A549 (cell line): ENCODE measurements around the gene NIM1K. TPM values are rescaled to one million over a fixed set of nuclear protein-coding genes. Genes with fewer than 3 reads are reported as not detected.

ENCODE experiments used
- ATAC-seq, 2 experiments: fragments of 200-7000 bp in 1 of 2; fragments of >200 bp in 1 of 2; cut with Nextera tagmentation in 1 of 2; cut with Tn5 transposase in 1 of 2; 3 replicates each; pipeline versions ENCODE4 v1.8.0 to v1.9.1; 2018 to 2020; ENCODE audit warnings: mild to moderate bottlenecking in 1 of 2, moderate library complexity in 1 of 2
- CTCF ChIA-PET: fragments of 300-600 bp; sonication (Branson Sonifier 250); formaldehyde crosslinking; extraction: SDS; loops from one replicate; lab custom pipeline; 2021; ENCODE audit warnings: antibody characterized with exemption, inconsistent platforms; lab: Yijun Ruan, JAX
- POLR2A ChIA-PET: fragments of 350-600 bp; formaldehyde crosslinking; extraction: SDS; loops from one replicate; lab custom pipeline; 2021; ENCODE audit warnings: antibody characterized with exemption, inconsistent platforms; lab: Yijun Ruan, JAX
- DNase-seq, 2 experiments: peaks; one replicate each; pipeline versions ENCODE4 v3.0.0 to v3.0.0-alpha.2; 2011 to 2016; ENCODE audit warnings: low read depth in 1 of 2, low spot score in 1 of 2
- FAIRE-seq: peaks from 2 replicates; lab custom pipeline; 2011; peaks lifted over from hg19 to GRCh38; lab: Jason Lieb, UNC
- H3K27ac ChIP-seq, 2 experiments: fragments of >200 bp; sonication (Bioruptor Twin); formaldehyde crosslinking; 3 replicates each; pipeline ENCODE4 v1.5.1; 2016 to 2017
- H3K4me1 ChIP-seq: fragments of >200 bp; sonication (Bioruptor Twin); formaldehyde crosslinking; 3 replicates; pipeline ENCODE4 v1.6.1; 2016
- H3K4me2 ChIP-seq: fragments of >200 bp; sonication (Bioruptor Twin); formaldehyde crosslinking; 3 replicates; pipeline ENCODE4 v1.6.1; 2016
- H3K4me3 ChIP-seq: fragments of >200 bp; sonication (Bioruptor Twin); formaldehyde crosslinking; 3 replicates; pipeline ENCODE4 v1.5.1; 2016
- H3K9me3 ChIP-seq: fragments of >200 bp; sonication (Bioruptor Twin); formaldehyde crosslinking; 3 replicates; pipeline ENCODE4 v1.6.1; 2016
- BHLHE40 ChIP-seq: IDR thresholded peaks from 2 replicates; pipeline ENCODE4 v1.6.1; 2012; ENCODE audit warnings: low read depth, low read length, inconsistent platforms
- CBX8 ChIP-seq: fragments of 200-600 bp; sonication (generic); IDR thresholded peaks from 2 replicates; pipeline ENCODE4 v1.6.1; 2016
- EHF ChIP-seq: fragments of 250-450 bp; sonication (Bioruptor Pico); IDR thresholded peaks from 2 replicates; pipeline ENCODE4 v1.5.0; 2020; ENCODE audit warnings: mild to moderate bottlenecking
- ESRRA ChIP-seq: fragments of 150-350 bp; IDR thresholded peaks from 2 replicates; pipeline ENCODE4 v1.6.1; 2014; ENCODE audit warnings: mild to moderate bottlenecking, low read length, borderline replicate concordance
- FOSL2 ChIP-seq, 2 experiments: fragments of 450-650 bp in 1 of 2; fragments of >200 bp in 1 of 2; sonication (Bioruptor Twin) in 1 of 2; formaldehyde crosslinking; IDR thresholded peaks; 2 replicates each; pipeline versions ENCODE4 v1.5.0 to v1.6.1; 2016 to 2020; ENCODE audit warnings: mild to moderate bottlenecking in 1 of 2, moderate library complexity in 1 of 2
- FOXS1 ChIP-seq: fragments of 250-450 bp; sonication (Bioruptor Pico); IDR thresholded peaks from 2 replicates; pipeline ENCODE4 v1.5.0; 2020; ENCODE audit warnings: mild to moderate bottlenecking, moderate library complexity
- HEYL ChIP-seq: fragments of 250-450 bp; sonication (Bioruptor Pico); IDR thresholded peaks from 2 replicates; pipeline ENCODE4 v1.8.0; 2021; ENCODE audit warnings: mild to moderate bottlenecking, moderate library complexity
- HOXB13 ChIP-seq: fragments of 250-450 bp; sonication (Bioruptor Pico); IDR thresholded peaks from 2 replicates; pipeline ENCODE4 v1.5.0; 2020; ENCODE audit warnings: low read depth, mild to moderate bottlenecking, moderate library complexity
- HOXB5 ChIP-seq: fragments of 250-450 bp; sonication (Bioruptor Pico); IDR thresholded peaks from 2 replicates; pipeline ENCODE4 v1.5.0; 2020; ENCODE audit warnings: mild to moderate bottlenecking, moderate library complexity
- KDM5A ChIP-seq: fragments of 200-600 bp; sonication (generic); IDR thresholded peaks from 2 replicates; pipeline ENCODE4 v1.6.1; 2016; ENCODE audit warnings: antibody characterized with exemption, mild to moderate bottlenecking
- MAZ ChIP-seq: fragments of 150-350 bp; IDR thresholded peaks from 2 replicates; pipeline ENCODE4 v1.6.1; 2014; ENCODE audit warnings: antibody characterized with exemption, low read depth, low read length, borderline replicate concordance
- NFE2L2 ChIP-seq: fragments of 150-350 bp; conservative IDR thresholded peaks from 2 replicates; pipeline ENCODE4 v1.6.1; 2014; ENCODE audit warnings: low read length
- NPAS2 ChIP-seq: fragments of 250-450 bp; sonication (Bioruptor Pico); IDR thresholded peaks from 2 replicates; pipeline ENCODE4 v1.8.0; 2022; ENCODE audit warnings: mild to moderate bottlenecking, moderate library complexity, borderline replicate concordance
- POLR2A ChIP-seq: IDR thresholded peaks from 2 replicates; pipeline ENCODE4 v1.6.1; 2012; ENCODE audit warnings: mild to moderate bottlenecking, low read length
- RAD21 ChIP-seq, 2 experiments: fragments of >200 bp in 1 of 2; sonication (Bioruptor Twin) in 1 of 2; formaldehyde crosslinking in 1 of 2; IDR thresholded peaks in 1 of 2; conservative IDR thresholded peaks in 1 of 2; 2 replicates in 1 of 2; 3 replicates in 1 of 2; pipeline ENCODE4 v1.6.1; 2012 to 2018; ENCODE audit warnings: inconsistent platforms in 1 of 2
- RARB ChIP-seq: fragments of 250-450 bp; sonication (Bioruptor Pico); IDR thresholded peaks from 2 replicates; pipeline ENCODE4 v1.8.0; 2021; ENCODE audit warnings: mild to moderate bottlenecking, moderate library complexity
- RCOR1 ChIP-seq: fragments of 150-350 bp; IDR thresholded peaks from 2 replicates; pipeline ENCODE4 v1.6.1; 2014; ENCODE audit warnings: antibody characterized with exemption, low read length, low read depth
- SMC3 ChIP-seq: fragments of >200 bp; sonication (Bioruptor Twin); formaldehyde crosslinking; IDR thresholded peaks from 3 replicates; pipeline ENCODE4 v1.6.1; 2018; ENCODE audit warnings: inconsistent platforms
- SREBF2 ChIP-seq: fragments of 450-650 bp; IDR thresholded peaks from 2 replicates; pipeline ENCODE4 v1.6.1; 2014; ENCODE audit warnings: mild to moderate bottlenecking, moderate library complexity
- TFCP2L1 ChIP-seq: fragments of 250-450 bp; sonication (Bioruptor Pico); IDR thresholded peaks from 2 replicates; pipeline ENCODE4 v1.5.0; 2021; ENCODE audit warnings: mild to moderate bottlenecking
- ZFP36 ChIP-seq: fragments of 450-650 bp; IDR thresholded peaks from 2 replicates; pipeline ENCODE4 v1.6.1; 2014; ENCODE audit warnings: borderline replicate concordance; ENCODE audit not compliant: partially characterized antibody
- WGBS: methylation state at CpG from one replicate; pipeline ENCODE4 v1.1.6; 2017; ENCODE audit errors: missing lambda C conversion rate; 5-methylcytosine and 5-hydroxymethylcytosine counted together
- polyA plus RNA-seq, 4 experiments: library from polyadenylated mRNA; depleted of rRNA in 3 of 4; stranded (reverse); fragments of >200 nt; fragmentation: RNase III in 1 of 4; extraction: RNeasy Plus Mini Kit Qiagen cat#74134 plus additional on column Dnase treatment in 1 of 4; gene quantifications; 2 replicates in 3 of 4; 3 replicates in 1 of 4; pipeline ENCODE4 v1.2.3, GENCODE V29; 2011 to 2017
- TF ChIP-seq, protein P1 (sequence below): fragments of 450-650 bp; IDR thresholded peaks from 2 replicates; pipeline ENCODE4 v1.6.1; 2014; ENCODE audit warnings: antibody characterized with exemption
- TF ChIP-seq, protein P2 (sequence below): fragments of >200 bp; sonication (Bioruptor Twin); formaldehyde crosslinking; IDR thresholded peaks from 3 replicates; pipeline ENCODE4 v1.6.1; 2016
- TF ChIP-seq, protein P3 (sequence below): fragments of >200 bp; sonication (Bioruptor Twin); formaldehyde crosslinking; IDR thresholded peaks from 3 replicates; pipeline ENCODE4 v1.5.1; 2016
- TF ChIP-seq, protein P4 (sequence below): fragments of 250-450 bp; sonication (Bioruptor Pico); IDR thresholded peaks from 2 replicates; pipeline ENCODE4 v1.5.0; 2020; ENCODE audit warnings: low read depth, mild to moderate bottlenecking, moderate library complexity
- TF ChIP-seq, protein P5 (sequence below): IDR thresholded peaks from 2 replicates; pipeline ENCODE4 v1.6.1; 2012

NIM1K gene
- polyA plus RNA-seq, 2 of the 4 experiments (the other 2 are of a cell fraction) = 0.06 to 0.23 TPM

DNA sequence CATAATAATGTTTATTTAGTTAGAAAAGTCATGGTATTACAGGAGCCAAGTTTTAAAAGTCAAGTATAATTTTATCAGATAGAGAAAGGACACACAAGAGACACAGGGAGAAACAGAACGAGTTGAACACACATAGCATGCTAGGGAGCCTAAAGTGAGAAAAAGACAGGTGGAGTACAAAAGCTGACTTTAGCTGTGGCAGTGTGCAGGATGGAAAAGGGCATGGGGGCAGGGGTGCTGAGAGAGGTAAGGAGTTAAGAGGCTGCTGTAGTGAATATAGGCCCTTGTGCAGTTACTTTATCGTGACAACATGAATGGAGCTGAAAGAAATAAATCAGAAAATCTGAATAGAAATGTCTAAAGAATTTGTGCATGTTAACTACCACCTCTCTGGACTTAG, 103.2 kb downstream of the NIM1K start:
- H3K4me2 ChIP-seq = no peak overlapping the region
- FAIRE-seq = no peak
- no peak for DNase-seq
- no peak for TF ChIP-seq MAZ
- TF ChIP-seq RARB (CRISPR knock-in tag) = no peak
- TF ChIP-seq EHF (CRISPR knock-in tag) = no peak
- TF ChIP-seq TFCP2L1 (CRISPR knock-in tag) = no peak
- TF ChIP-seq CBX8 = no peak
- TF ChIP-seq, protein P1, sequence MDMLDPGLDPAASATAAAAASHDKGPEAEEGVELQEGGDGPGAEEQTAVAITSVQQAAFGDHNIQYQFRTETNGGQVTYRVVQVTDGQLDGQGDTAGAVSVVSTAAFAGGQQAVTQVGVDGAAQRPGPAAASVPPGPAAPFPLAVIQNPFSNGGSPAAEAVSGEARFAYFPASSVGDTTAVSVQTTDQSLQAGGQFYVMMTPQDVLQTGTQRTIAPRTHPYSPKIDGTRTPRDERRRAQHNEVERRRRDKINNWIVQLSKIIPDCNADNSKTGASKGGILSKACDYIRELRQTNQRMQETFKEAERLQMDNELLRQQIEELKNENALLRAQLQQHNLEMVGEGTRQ = no peak
- no peak for TF ChIP-seq FOXS1 (CRISPR knock-in tag)
- TF ChIP-seq, protein P2, sequence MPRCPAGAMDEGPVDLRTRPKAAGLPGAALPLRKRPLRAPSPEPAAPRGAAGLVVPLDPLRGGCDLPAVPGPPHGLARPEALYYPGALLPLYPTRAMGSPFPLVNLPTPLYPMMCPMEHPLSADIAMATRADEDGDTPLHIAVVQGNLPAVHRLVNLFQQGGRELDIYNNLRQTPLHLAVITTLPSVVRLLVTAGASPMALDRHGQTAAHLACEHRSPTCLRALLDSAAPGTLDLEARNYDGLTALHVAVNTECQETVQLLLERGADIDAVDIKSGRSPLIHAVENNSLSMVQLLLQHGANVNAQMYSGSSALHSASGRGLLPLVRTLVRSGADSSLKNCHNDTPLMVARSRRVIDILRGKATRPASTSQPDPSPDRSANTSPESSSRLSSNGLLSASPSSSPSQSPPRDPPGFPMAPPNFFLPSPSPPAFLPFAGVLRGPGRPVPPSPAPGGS = no peak
- TF ChIP-seq ZFP36 = no peak
- TF ChIP-seq, protein P3, sequence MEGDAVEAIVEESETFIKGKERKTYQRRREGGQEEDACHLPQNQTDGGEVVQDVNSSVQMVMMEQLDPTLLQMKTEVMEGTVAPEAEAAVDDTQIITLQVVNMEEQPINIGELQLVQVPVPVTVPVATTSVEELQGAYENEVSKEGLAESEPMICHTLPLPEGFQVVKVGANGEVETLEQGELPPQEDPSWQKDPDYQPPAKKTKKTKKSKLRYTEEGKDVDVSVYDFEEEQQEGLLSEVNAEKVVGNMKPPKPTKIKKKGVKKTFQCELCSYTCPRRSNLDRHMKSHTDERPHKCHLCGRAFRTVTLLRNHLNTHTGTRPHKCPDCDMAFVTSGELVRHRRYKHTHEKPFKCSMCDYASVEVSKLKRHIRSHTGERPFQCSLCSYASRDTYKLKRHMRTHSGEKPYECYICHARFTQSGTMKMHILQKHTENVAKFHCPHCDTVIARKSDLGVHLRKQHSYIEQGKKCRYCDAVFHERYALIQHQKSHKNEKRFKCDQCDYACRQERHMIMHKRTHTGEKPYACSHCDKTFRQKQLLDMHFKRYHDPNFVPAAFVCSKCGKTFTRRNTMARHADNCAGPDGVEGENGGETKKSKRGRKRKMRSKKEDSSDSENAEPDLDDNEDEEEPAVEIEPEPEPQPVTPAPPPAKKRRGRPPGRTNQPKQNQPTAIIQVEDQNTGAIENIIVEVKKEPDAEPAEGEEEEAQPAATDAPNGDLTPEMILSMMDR = no peak
- TF ChIP-seq NPAS2 (CRISPR knock-in tag) = no peak
- no peak overlapping the region for H3K27ac ChIP-seq
- CTCF ChIA-PET = interaction anchor here (0.7 to 2.5 kb wide), 5 partner anchors 10 to 189 kb away, joined by 3 to 13 read pairs (median 3); no protein-coding TSS in a partner anchor
- no peaks in the 10 kb centered on the region for H3K4me1 ChIP-seq
- POLR2A ChIA-PET = no interaction called here
- H3K9me3 ChIP-seq = no peaks in the 10 kb centered on the region
- WGBS = 85% methylated on average over 2 of the region's 2 CpGs
- ATAC-seq = no peak
- no peak overlapping the region for H3K4me3 ChIP-seq

DNA sequence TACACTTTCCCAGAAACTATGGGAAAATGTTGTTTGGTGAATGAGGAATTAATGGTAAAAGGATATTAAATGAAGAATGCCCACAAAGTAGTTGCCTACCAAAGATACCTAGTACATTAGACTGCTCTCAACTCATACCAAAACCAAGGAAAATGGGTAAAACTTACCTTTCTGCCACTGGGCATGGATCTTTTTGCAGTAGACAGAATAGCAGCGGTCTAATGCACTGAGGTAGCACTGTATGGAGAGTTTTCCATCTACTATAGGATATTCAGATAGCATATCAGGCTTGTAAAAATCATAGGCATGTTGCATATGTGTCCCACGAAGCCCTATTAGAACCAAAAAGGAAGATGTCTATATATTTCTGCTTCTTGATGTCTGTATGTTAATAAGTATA, 104.8 kb downstream of the NIM1K start:
- WGBS = 78% methylated on average over 2 of the region's 2 CpGs
- TF ChIP-seq FOSL2 (IDR thresholded peaks at IDR 0.05) (no peak), FOSL2 (CRISPR knock-in tag; IDR thresholded peaks at IDR 0.05) (no peak), POLR2A (no peak), HEYL (CRISPR knock-in tag) (no peak), EHF (CRISPR knock-in tag) (no peak), SREBF2 (no peak), NFE2L2 (no peak), RAD21 (conservative IDR thresholded peaks at IDR 0.05 in 1 of 2, IDR thresholded peaks at IDR 0.05 in 1 of 2) (no peak), ESRRA (no peak), MAZ (no peak), HOXB13 (no peak), SMC3 (no peak), RCOR1 (no peak), HOXB5 (no peak), BHLHE40 (no peak), TFCP2L1 (CRISPR knock-in tag) (no peak), KDM5A (no peak), CBX8 (no peak)
- TF ChIP-seq, protein P3 = no peak
- TF ChIP-seq, protein P4, sequence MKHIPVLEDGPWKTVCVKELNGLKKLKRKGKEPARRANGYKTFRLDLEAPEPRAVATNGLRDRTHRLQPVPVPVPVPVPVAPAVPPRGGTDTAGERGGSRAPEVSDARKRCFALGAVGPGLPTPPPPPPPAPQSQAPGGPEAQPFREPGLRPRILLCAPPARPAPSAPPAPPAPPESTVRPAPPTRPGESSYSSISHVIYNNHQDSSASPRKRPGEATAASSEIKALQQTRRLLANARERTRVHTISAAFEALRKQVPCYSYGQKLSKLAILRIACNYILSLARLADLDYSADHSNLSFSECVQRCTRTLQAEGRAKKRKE (CRISPR knock-in tag) = no peak
- TF ChIP-seq, protein P5, sequence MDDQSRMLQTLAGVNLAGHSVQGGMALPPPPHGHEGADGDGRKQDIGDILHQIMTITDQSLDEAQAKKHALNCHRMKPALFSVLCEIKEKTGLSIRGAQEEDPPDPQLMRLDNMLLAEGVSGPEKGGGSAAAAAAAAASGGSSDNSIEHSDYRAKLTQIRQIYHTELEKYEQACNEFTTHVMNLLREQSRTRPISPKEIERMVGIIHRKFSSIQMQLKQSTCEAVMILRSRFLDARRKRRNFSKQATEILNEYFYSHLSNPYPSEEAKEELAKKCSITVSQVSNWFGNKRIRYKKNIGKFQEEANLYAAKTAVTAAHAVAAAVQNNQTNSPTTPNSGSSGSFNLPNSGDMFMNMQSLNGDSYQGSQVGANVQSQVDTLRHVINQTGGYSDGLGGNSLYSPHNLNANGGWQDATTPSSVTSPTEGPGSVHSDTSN = no peak
- ChIA-PET POLR2A (no interaction called here), CTCF (interaction anchor here (3.2 kb wide), 1 partner anchor 93 kb away, joined by 16 read pairs; no protein-coding TSS in a partner anchor)
- no peak for FAIRE-seq
- Histone ChIP-seq H3K27ac (no peak overlapping the region), H3K4me3 (no peak overlapping the region), H3K4me2 (no peak overlapping the region), H3K4me1 (no peaks in the 10 kb centered on the region), H3K9me3 (no peaks in the 10 kb centered on the region)
- DNase-seq = no peak
- ATAC-seq = no peak
